Measurements from ENCODE around the gene FDX1.

FDX1 gene

DNA sequence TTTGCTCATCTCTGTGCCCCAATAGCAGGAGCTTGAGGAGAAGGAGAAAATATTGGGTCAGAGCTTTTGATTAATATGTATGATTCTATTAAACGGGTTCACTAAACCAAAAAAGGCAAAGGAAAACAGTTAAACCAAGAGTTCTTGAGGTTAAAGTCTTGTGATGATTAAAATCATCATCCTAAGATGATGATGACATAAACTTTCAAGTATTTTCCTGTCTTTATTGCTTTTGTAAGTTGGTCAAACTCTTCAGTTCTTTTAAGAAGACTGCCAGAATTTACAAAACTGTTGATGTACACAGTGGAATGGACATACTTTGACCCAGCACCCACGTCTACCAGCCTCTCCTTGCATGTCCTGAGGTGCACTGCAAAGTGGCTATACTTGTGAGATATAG is 41.0 kb downstream of the FDX1 start:
- no peak overlapping the region for H3K4me3 ChIP-seq (ENCODE audit: low read depth, low read length)
- TF ChIP-seq, protein P1, sequence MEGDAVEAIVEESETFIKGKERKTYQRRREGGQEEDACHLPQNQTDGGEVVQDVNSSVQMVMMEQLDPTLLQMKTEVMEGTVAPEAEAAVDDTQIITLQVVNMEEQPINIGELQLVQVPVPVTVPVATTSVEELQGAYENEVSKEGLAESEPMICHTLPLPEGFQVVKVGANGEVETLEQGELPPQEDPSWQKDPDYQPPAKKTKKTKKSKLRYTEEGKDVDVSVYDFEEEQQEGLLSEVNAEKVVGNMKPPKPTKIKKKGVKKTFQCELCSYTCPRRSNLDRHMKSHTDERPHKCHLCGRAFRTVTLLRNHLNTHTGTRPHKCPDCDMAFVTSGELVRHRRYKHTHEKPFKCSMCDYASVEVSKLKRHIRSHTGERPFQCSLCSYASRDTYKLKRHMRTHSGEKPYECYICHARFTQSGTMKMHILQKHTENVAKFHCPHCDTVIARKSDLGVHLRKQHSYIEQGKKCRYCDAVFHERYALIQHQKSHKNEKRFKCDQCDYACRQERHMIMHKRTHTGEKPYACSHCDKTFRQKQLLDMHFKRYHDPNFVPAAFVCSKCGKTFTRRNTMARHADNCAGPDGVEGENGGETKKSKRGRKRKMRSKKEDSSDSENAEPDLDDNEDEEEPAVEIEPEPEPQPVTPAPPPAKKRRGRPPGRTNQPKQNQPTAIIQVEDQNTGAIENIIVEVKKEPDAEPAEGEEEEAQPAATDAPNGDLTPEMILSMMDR (IDR thresholded peaks at IDR 0.05; ENCODE audit: low read depth, low read length), result no peak
- TF ChIP-seq, protein P2, sequence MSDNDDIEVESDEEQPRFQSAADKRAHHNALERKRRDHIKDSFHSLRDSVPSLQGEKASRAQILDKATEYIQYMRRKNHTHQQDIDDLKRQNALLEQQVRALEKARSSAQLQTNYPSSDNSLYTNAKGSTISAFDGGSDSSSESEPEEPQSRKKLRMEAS (IDR thresholded peaks at IDR 0.05; ENCODE audit: low read depth, low read length), result no peak
- TF ChIP-seq POLR2A (IDR thresholded peaks at IDR 0.05; ENCODE audit: extremely low read depth, insufficient read length), result no peak
- TF ChIP-seq MYC (IDR thresholded peaks at IDR 0.05; ENCODE audit: low read depth, low read length), result no peak
- DNase-seq (ENCODE audit: low read depth), result no peak

GRCh38 chr11:110471371-110471770 is 41.6 kb downstream of the FDX1 start:
- TF ChIP-seq, protein P2 (IDR thresholded peaks at IDR 0.05; ENCODE audit: low read depth, low read length), result no peak
- no peak for TF ChIP-seq POLR2A (IDR thresholded peaks at IDR 0.05; ENCODE audit: extremely low read depth, insufficient read length)
- TF ChIP-seq, protein P1 (IDR thresholded peaks at IDR 0.05; ENCODE audit: low read depth, low read length), result no peak
- no peak overlapping the region for H3K4me3 ChIP-seq (ENCODE audit: low read depth, low read length)
- DNase-seq (ENCODE audit: low read depth), result no peak

GRCh38 chr11:110472858-110473257 is 43.1 kb downstream of the FDX1 start:
- TF ChIP-seq, protein P1 (IDR thresholded peaks at IDR 0.05; ENCODE audit: low read depth, low read length), result no peak
- TF ChIP-seq, protein P2 (IDR thresholded peaks at IDR 0.05; ENCODE audit: low read depth, low read length), result no peak
- no peak for TF ChIP-seq MYC (IDR thresholded peaks at IDR 0.05; ENCODE audit: low read depth, low read length)
- TF ChIP-seq POLR2A (IDR thresholded peaks at IDR 0.05; ENCODE audit: extremely low read depth, insufficient read length), result no peak
- H3K4me3 ChIP-seq (ENCODE audit: low read depth, low read length), result no peak overlapping the region
- no peak for DNase-seq (ENCODE audit: low read depth)

- DNase-seq (ENCODE audit: low read depth), result no peak
- TF ChIP-seq MYC (IDR thresholded peaks at IDR 0.05; ENCODE audit: low read depth, low read length) (no peak), POLR2A (IDR thresholded peaks at IDR 0.05; ENCODE audit: extremely low read depth, insufficient read length) (no peak)
- TF ChIP-seq, protein P1 (IDR thresholded peaks at IDR 0.05; ENCODE audit: low read depth, low read length), result no peak
- TF ChIP-seq, protein P2 (IDR thresholded peaks at IDR 0.05; ENCODE audit: low read depth, low read length), result no peak
- H3K4me3 ChIP-seq (ENCODE audit: low read depth, low read length), result no peak overlapping the region
Measured at GRCh38 chr11:110473706-110474105, 44.0 kb downstream of the FDX1 start.

- no peak overlapping the region for H3K4me3 ChIP-seq (ENCODE audit: low read depth, low read length)
- no peak for DNase-seq (ENCODE audit: low read depth)
- TF ChIP-seq POLR2A (IDR thresholded peaks at IDR 0.05; ENCODE audit: extremely low read depth, insufficient read length), result no peak
- TF ChIP-seq, protein P1 (IDR thresholded peaks at IDR 0.05; ENCODE audit: low read depth, low read length), result no peak
- TF ChIP-seq, protein P2 (IDR thresholded peaks at IDR 0.05; ENCODE audit: low read depth, low read length), result no peak
Measured at GRCh38 chr11:110474578-110474977, 44.8 kb downstream of the FDX1 start.

DNA sequence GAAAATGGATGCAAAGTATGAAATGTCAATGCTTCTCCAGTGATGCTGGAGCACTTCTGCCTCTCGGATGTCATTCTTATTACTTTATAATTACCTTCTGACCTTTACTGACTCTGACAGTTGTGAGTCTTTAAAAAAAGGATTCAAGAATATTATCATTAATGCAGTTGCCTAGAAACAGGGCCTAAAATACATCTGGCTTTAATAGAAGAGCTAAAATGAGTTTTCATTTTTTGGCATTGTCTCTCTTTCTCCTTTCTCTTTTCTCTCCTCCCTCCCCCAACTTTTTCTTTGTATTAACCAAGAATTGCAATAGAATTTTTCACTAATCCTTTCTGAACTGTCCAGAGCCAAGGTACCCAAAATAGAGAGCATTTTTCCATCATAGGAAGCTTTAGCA is 45.9 kb downstream of the FDX1 start:
- TF ChIP-seq, protein P2 (IDR thresholded peaks at IDR 0.05; ENCODE audit: low read depth, low read length), result no peak
- TF ChIP-seq POLR2A (IDR thresholded peaks at IDR 0.05; ENCODE audit: extremely low read depth, insufficient read length) (no peak), MYC (IDR thresholded peaks at IDR 0.05; ENCODE audit: low read depth, low read length) (no peak)
- TF ChIP-seq, protein P1 (IDR thresholded peaks at IDR 0.05; ENCODE audit: low read depth, low read length), result no peak
- DNase-seq (ENCODE audit: low read depth), result no peak

More for the DNA sequence above, 45.9 kb downstream of the FDX1 start:
- H3K4me3 ChIP-seq (ENCODE audit: low read depth, low read length), result no peak overlapping the region
